GM21576 (cell line): ENCODE measurements around the gene ING5.
A peak's percentile ranks its signal among the peaks of the same experiment; 100 is the strongest.
"Not testable (repeated sequence)": the region's sequence is repeated elsewhere in the genome, so short reads cannot be mapped to it uniquely, and the experiment has no call there.

Experiments used
- ATAC-seq: cut with Tn5 transposase; IDR thresholded peaks from one replicate; pipeline ENCODE4 v1.9.1; 2021; ENCODE audit warnings: mild to moderate bottlenecking, moderate library complexity; ENCODE audit not compliant: unreplicated experiment

Gene ING5

DNA sequence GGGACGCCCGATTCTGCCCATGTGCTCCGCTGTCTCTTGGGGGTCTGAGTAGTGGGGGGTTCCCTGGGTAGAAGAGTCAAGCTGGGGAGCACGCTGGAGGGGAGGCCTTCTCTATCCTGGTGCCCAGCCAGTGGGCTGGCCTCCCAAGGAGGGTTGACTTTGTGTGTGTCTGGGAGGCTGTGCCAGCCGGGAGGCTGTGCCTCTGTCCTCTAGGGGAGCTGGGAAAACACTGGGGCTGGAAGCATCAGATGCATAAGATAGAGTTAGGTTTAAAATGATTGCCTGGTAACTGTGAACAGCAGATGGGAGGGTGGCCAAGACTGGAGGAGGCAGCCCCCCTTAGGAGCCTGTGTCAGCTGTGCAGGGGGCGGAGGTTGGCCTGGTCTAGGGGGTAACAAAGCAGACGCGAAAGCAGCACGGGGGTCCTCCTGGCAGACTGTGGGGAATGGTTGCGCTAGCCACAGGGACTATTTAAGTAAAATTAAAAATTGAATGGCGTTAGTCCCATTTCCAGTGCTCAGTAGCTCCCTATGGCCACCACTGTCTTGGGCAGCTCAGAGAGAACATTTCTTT is 1.3 kb downstream of the ING5 start:
- ATAC-seq = no peak

DNA sequence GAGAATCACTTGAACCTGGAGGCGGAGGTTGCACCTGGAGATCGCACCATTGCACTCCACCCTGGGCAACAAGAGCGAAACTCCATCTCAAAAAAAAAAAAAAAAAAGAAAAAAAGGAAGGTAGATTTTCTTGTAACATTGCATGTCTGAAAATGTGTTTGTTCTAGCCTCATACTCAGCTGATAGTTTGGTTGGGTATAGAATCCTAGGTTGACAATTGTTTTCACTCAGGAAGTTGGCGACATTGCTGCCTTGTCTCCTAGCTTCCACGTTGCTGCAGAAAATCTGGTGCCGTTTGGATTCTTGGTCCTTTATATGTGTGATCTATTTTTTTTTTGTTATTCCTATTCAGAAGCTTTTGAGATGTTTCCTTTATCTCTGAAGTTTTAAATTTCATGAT is 4.7 kb downstream of the ING5 start:
- ATAC-seq = no peak

DNA sequence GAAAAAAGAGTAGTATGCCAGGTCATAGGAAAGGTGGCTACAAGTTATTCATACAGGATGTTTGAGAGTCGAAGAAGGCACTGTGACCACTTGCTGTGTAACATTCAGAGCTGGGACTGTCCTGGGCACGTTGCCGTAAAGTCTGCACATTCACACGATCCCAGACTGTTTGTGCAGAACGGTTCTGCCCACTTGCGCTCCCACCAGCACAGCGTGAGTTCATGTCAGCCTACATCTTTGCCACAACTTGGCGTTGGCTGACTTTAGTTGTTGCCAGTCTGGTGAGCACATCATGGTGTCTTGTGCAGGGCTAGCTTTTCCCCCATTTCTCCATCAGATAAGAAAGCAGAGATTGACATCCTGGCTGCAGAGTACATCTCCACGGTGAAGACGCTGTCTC is 7.0 kb downstream of the ING5 start:
- no peak for ATAC-seq

DNA sequence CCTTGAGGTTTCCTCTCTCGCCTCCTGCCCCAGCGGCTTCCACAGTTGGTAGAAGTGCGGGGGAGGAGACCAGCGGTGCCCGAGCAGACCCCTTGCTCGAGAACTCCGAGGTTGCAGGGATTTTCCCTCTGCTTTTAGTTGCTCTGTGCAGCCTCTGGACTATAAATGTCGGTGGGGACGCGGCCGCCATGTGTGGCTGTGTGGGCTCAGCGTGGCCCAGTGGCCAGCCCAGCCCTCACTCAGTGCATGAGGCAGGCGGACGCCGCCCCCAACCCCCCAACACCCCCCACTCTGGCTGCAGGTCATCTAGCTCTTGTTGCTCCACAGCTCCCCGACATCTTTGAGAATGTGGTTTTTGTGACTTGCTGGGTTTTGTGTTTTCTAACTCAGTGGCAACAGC is 17.3 kb downstream of the ING5 start:
- ATAC-seq = no peak

DNA sequence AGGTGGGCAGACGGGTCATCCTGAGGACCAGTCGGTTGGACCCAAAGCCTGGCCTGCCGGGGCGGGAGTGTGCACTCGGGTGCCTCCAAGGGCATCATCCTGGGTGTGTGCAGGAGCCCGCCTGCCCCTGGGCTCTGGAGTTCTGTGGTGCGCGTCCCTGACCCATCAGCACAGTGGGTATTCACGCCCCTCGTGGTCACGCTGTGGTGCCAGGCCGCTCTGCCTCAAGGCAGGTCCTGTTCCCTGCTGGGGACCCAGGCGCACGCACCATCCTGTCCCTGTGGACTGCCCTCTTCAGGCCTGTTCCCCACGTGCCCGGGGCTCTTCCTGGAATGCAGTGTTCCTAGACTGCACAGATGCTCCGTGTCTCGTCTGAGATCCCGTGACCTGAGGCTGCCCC is 18.3 kb downstream of the ING5 start:
- ATAC-seq = no peak

DNA sequence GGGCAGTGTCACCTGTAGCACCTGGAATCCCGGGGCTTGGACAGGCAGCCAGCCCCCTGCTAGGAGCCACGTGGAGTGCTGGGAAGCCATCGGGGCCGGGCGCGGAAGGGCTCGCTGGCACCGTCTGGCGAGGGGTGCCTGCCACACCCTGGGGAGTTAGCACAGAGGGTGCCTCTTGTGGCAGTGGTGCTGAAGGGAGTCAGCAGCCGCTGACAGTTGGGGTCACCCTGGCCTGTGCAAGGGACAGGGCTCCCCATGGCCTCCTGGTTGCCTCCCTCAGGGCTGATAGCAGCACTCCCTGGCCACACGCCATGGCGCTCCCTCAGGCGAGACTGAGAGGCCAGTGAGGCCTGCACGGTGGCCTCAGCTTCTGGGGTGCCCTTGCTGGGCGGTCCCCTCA is 18.7 kb downstream of the ING5 start:
- ATAC-seq = no peak

DNA sequence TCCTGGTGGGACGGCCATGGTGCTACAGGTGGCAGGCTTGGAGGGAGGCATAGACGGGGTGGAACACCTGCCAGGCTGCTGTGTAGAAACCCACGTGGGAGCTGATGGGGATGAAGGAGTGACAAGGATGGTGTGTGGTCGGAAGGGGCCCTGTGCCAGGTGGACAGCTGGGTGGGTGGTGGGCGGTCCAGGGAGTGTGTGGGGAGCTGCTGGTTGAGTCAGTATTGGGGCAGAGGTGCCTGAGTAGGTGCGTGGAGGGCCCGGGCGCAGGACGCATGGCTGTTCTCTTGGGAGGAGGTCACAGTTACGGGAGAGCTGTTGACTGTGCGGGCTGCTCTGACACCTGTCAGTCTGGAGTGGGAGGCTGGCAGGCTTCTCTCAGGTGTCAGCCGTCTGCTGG is 20.0 kb downstream of the ING5 start:
- ATAC-seq = no peak

DNA sequence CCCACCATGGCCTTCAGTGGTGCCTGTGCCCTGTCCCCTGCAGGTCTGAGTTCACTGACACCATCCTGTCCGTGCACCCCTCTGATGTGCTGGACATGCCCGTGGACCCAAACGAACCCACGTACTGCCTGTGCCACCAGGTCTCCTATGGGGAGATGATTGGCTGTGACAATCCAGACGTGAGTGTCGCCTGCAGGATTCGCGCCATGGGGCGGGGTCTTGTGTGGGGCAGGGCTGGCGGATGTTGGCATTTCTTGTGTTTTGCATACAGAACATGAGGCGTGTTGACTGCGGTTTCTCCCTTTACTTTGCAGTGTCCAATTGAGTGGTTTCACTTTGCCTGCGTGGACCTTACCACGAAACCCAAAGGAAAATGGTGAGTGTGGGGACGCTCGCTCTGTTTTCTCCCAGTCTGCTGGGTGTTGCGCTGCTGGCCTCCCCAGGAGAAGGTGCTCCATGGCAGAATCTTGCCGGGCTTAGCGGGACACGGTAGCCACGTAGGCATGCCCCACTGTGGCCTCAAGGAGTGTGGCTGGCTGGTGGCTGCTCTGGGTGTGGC is 21.1 kb downstream of the ING5 start:
- ATAC-seq = no peak

DNA sequence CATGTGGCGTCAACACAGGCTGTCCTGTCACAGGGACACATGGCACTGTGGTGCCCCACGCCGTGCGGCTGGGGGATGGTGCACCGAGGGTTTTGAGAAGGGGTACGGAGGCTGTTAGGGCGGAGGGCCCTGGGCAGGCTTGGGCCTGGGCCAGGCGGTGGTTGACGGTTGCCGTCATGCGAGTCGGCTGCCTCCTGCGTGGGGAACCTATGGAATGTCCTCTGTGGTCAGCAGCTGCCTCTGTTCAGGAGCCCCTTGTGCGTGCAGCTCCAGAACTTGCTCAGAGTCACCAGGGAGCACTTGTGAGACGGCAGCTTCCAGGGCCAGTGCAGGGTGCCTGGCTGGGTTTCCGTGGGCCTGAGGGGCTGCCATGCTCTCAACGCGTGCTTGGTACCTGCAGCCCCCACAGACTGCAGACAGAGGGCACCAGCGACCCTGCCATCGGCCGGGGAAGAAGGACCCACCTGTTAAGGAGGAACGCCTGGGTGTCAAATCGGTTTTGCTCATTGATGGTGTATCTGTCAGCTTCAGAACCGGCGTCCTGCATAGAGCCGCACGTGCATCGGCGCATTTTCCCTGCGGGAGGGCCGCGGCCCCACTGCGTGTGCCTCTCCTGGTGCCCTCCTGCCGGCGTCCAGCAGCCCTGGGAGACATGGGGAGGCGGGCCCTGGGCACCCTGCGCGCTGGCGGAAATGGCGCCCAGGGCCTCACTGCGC is 22.6 kb downstream of the ING5 start:
- no peak for ATAC-seq

DNA sequence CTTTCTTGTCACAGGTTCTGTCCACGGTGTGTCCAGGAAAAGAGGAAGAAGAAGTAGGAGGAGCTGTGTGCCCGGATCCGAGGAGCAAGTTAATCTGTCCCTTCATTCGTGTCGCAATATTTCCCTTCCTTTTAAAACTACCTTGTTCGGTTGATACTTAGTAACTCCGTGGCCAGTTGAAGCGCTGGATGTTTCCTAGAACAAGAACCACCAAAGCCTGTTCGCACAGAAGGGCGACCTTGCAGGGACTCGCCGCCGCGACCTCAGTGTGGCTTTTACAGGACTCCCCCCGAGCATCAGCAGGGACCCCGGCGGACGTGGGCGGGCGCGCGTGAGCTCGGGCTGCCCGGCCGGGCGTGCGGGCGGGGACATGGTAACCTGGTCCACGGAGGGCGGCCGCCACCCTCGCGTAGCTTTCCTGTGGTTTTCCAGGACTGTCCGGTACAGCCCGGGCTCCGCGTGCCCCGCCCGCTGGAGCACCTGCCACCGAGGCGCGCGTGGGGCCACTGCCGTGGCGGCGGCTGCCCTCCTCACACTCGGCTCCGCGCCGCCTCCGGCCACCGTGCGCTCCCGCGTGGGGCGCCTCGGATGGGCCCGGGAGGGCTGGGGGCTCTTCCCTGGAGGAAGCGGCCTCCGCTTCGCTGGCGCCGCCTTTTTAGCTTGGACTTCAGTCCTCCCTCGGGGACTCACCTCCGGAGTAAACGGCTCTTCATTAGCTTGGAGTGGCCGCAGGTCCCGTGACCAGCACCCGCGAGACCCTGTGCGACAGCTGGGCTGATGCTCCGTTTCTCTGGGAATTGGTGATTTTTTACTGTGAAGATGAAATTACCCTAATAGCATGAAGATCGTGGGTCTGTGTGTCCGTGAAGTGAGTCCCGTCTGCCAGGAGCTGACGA is 23.4 kb downstream of the ING5 start:
- no peak for ATAC-seq

DNA sequence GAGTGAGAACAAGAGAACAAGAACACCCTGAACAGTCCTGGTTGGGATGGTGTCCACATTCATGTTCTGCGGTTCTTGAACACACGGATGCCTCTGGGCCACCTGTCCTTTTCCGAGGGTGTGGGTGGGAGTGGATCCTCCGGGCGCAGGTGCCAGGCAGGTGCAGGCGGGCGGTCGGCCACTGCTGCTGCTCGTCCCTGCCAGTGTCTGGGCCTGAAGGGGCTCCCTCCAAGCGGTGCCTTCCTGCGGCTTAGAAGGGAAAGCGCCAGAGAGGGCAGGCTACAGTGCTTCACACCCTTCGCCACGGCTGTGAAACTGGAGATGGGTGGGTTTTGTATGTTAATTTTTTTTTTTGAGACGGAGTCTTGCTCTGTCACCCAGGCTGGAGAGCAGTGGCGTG is 24.6 kb downstream of the ING5 start:
- ATAC-seq = no peak

DNA sequence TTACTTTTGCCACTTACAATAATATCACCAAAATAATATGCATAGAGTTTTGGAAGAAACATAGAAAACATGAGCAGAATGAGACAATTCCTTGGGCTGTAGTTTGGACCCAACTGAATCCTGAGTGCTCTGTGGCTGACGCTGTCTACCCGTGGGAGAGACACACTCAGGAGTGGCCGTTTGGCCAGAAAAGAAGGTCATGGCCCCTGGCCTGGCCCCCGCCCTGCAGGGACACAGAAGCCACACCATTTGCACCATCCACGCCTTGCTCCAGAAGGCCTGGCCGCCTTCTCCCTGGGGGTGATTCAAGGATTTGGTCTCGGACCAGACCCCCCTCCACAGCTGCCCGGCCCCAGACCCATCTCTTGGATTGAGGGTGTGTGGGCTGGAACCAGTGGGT is 26.2 kb downstream of the ING5 start:
- no peak for ATAC-seq

DNA sequence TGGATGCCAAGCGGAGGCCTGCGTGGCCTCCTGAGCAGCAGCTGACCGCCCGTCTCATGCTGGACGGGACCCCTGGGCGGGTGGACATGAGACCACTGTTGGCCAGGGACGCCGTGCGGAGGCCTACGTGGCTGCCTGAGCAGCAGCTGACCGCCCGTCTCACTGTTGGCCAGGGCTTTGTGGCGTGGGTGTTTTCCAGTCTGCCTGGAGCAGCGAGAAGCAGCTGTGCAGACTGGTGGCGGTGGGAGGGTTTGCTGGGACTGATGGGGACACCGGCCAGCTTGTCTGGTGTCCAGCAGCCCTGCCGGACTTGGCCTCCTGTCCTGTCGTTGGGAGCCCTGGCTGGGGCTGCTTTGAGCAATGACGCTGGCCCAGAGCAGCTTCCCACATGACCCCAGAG is 26.8 kb downstream of the ING5 start:
- ATAC-seq = no peak

DNA sequence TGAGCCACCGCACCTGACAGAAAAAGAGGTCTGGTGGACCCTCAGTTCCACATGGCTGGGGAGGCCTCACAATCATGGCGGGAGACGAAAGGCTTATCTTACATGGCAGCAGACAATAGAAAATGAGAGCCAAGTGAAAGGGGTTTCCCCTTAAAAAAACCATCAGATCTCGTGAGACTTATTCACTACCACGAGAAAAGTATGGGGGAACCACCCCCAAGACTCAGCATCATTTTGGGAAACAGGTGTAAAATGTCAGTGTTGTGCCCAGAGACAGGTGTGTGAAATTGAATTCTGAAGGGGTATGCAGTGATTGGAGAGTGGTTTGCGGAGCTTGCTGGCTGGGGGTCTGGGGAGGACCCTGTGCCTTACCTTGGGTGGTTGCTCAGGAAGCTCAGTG is 28.0 kb downstream of the ING5 start:
- no peak for ATAC-seq

DNA sequence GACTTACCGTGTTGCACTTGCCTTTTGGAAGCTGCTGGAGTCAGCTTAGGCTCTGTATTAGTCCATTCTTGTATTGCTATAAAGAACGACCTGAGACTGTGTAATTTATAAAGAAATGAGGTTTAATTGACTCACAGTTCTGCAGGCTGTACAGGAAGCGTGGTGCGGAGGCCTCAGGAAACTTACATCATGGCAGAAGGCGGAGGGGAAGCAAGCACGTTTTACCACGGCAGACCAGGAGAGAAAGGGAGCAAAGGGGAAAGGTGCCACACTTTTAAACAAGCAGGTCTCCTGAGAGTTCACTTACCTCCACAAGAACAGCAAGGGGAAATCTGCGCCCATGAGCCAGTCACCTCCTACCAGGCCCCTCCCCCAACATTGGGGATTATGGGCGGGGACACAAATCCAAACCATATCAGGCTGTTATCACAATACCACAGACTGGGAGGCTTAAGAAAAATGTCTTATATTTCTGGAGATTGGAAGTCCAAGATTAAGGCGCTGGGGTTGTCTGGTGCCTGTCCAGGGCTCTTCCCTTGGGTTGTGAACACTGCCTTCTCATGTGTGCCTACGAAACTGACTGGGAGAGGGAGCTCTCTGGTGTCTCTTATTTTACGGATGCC is 28.9 kb downstream of the ING5 start:
- ATAC-seq = no peak

DNA sequence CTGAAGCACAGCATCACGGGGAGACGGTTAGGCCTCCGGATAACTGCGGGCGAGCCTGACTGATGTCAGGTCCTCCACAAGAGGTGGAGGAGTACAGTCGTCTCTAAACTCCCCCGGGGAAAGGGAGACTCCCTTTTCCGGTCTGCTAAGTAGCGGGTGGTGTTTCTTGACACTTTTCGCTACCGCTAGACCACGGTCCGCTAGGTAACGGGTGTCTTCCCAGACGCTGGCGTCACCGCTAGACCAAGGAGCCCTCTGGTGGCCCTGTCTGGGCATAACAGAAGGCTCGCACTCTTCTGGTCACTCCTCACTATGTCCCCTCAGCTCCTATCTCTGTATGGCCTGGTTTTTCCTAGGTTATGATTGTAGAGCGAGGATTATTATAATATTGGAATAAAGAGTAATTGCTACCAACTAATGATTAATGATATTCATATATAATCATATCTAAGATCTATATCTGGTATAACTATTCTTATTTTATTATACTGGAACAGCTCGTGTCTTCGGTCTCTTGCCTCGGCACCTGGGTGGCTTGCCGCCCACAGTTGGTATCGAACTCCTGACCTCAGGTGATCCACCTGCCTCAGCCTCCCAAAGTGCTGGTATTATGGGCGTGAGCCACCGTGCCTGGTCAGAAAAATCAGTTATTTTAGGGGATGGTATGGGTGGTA is 30.8 kb downstream of the ING5 start:
- not testable (repeated sequence) for ATAC-seq

DNA sequence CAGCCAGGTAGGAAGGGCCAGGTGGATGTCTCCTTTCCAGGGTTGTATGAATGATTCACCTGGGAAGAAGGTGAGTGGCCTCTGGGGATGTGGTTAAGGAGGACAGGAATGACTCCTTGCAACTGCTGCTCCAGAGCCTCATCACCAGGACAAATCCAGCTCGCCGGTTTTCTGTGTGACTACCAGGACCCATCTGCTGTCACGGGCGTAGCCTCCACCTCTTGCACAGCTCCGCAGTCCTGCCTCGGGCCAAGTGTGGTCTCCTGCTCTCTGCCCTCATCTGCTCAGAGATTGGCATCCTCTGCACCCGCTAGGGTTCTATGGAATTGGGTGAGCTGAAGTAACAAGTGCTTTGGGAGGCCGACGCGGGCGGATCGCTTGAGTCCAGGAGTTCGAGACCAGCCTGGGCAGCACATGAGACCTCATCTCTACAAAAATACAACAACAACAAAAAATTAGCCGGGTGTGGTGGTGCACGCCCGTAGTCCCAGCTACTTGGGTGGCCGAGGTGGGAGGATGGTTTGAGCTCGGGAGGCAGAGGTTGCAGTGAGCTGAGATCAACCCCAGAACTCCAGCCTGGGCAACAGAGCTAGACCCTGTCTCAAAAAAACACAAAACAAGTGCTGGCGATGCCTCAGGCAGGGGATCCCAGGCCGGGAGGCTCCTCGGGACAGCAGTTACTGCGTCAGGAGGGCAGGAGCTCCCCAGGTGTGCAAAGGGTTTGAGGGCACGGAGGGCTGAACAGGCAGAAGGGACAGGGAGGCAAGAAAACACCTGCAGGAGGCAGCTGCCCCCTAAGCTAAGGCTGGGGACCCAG is 31.8 kb downstream of the ING5 start:
- ATAC-seq = no peak

DNA sequence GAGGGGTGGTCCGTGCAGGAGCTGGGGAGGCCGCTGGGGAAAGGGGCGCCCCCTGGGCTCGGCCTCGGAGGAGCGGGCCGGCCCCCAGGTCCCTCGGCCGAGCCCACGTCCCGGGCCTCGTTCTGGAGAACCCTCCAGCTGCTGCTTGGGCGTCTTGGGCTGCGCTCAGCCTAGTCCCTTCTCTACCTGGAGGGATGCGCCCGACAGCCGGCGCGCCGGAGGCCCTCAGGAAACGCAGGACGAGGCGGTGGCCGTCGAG is 32.3 kb downstream of the ING5 start:
- peak; percentile 18 for ATAC-seq

DNA sequence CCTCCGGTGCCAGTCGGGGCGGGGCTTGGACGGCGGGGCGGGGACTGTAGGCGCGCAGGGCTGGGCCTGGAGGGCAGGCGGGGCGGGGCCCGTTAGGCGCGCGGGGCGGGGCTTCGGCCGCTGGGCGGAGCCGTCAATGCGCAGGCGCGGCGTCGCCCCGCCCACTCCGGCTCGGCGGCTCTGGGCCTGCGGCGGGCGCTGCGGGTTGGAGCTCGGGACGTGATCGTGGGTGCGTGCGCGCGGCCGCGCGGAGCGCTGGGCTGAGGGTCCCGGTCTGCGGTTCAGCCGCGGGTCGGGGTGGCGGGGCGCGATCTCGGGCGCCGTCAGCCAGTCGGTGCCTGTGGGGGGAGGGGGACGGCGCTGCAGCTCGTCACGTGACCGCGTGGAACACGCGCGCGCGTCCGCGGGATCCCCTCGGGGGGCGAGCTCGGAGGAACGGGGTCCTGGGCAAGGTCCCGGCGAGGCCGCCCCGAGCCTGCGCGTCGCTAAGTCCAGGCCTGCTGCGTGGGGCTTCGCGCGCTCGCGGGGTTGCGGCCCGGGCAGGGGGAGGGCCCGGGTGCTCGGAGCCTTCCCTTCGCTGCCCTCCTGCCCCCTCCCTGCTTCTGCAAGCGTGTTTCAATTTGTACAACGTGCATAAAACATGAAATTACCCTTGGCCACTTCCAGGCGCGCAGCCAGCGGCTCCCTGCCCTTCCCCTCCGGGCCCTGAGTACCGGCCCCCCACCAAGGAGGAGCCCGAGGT is 32.8 kb downstream of the ING5 start, which contains the start of gene D2HGDH:
Gene D2HGDH, plus strand, starts transcription at position 164 of the 742 bp plus-strand sequence. CDS start 595 bp downstream, outside the sequence.
- ATAC-seq = peak; percentile 76
